SK-N-SH (cell line): ENCODE measurements around the gene OR10R2. TPM values are rescaled to one million over a fixed set of nuclear protein-coding genes. Genes with fewer than 3 reads are reported as not detected.

Experiments
- CTCF ChIA-PET: fragments of 300-600, 350-600 bp; formaldehyde crosslinking; extraction: SDS; loops from one replicate; lab custom pipeline; 2021; lab: Yijun Ruan, JAX
- POLR2A ChIA-PET: fragments of 350-600 bp; sonication (Branson Sonifier 250); formaldehyde crosslinking; extraction: SDS; loops from one replicate; lab custom pipeline; 2020; ENCODE audit warnings: antibody characterized with exemption, inconsistent platforms; lab: Yijun Ruan, JAX
- DNase-seq: peaks from one replicate; pipeline ENCODE4 v3.0.0; 2012
- H2AFZ ChIP-seq: fragments of 200-600 bp; sonication (generic); 2 replicates; pipeline ENCODE4 v1.8.1; 2016; ENCODE audit warnings: antibody characterized with exemption, mild to moderate bottlenecking, low read depth
- H3F3A ChIP-seq: fragments of 200-600 bp; sonication (generic); replicated peaks from 2 replicates; pipeline ENCODE3; 2016; ENCODE audit warnings: antibody characterized with exemption, mild to moderate bottlenecking; ENCODE audit not compliant: insufficient read depth
- H3K27ac ChIP-seq, 2 experiments: fragments of 200-500 bp in 1 of 2; fragments of 200-600 bp in 1 of 2; sonication (Bioruptor generic) in 1 of 2; sonication (generic), shearing (Covaris generic) in 1 of 2; 2 replicates each; pipeline versions ENCODE4 v1.5.1 to v1.6.1; 2014 to 2016; ENCODE audit warnings: low read depth in 2 of 2, inconsistent platforms in 1 of 2, low read length in 1 of 2, mild to moderate bottlenecking in 1 of 2, mixed read lengths in 1 of 2
- H3K27me3 ChIP-seq: fragments of 200-600 bp; sonication (generic), shearing (Covaris generic); 2 replicates; pipeline ENCODE4 v1.6.1; 2016; ENCODE audit warnings: mixed run types; ENCODE audit not compliant: insufficient read depth
- H3K36me3 ChIP-seq, 2 experiments: fragments of 200-500 bp in 1 of 2; fragments of 200-600 bp in 1 of 2; sonication (Bioruptor generic) in 1 of 2; sonication (generic) in 1 of 2; replicated peaks in 1 of 2; 2 replicates each; pipeline versions ENCODE3 to v1.5.1; 2014 to 2016; ENCODE audit warnings: low read length in 1 of 2, mild to moderate bottlenecking in 1 of 2; ENCODE audit not compliant: insufficient read depth in 2 of 2, control insufficient read depth in 1 of 2
- H3K4me1 ChIP-seq, 2 experiments: fragments of 200-500 bp in 1 of 2; fragments of 200-600 bp in 1 of 2; sonication (Bioruptor generic) in 1 of 2; sonication (generic), shearing (Covaris generic) in 1 of 2; 2 replicates each; pipeline versions ENCODE4 v1.5.1 to v1.6.1; 2014 to 2016; ENCODE audit warnings: low read depth in 1 of 2, low read length in 1 of 2, mixed run types in 1 of 2; ENCODE audit not compliant: insufficient read depth in 2 of 2, control insufficient read depth in 1 of 2
- H3K4me2 ChIP-seq: fragments of 200-600 bp; sonication (generic), shearing (Covaris generic); 2 replicates; pipeline ENCODE4 v1.6.1; 2017; ENCODE audit warnings: mixed run types
- H3K4me3 ChIP-seq, 2 experiments: fragments of 200-500 bp in 1 of 2; fragments of 200-600 bp in 1 of 2; sonication (Bioruptor generic) in 1 of 2; sonication (generic), shearing (Covaris generic) in 1 of 2; 2 replicates each; pipeline versions ENCODE4 v1.5.1 to v1.8.1; 2014 to 2016; ENCODE audit warnings: low read depth in 2 of 2, inconsistent platforms in 1 of 2, low read length in 1 of 2, mild to moderate bottlenecking in 1 of 2, mixed read lengths in 1 of 2, moderate library complexity in 1 of 2
- H3K79me2 ChIP-seq: fragments of 200-600 bp; sonication (generic); 2 replicates; pipeline ENCODE4 v1.8.1; 2017; ENCODE audit warnings: mild to moderate bottlenecking; ENCODE audit not compliant: insufficient read depth
- H3K9ac ChIP-seq: fragments of 200-600 bp; sonication (generic); 2 replicates; pipeline ENCODE4 v1.6.1; 2017; ENCODE audit warnings: mixed run types
- H3K9me2 ChIP-seq: fragments of 200-600 bp; sonication (generic); 2 replicates; pipeline ENCODE4 v1.6.1; 2017; ENCODE audit warnings: mixed run types
- H3K9me3 ChIP-seq: fragments of 200-600 bp; sonication (generic); 2 replicates; pipeline ENCODE4 v1.6.1; 2017; ENCODE audit warnings: mixed run types, mild to moderate bottlenecking, moderate library complexity
- H4K20me1 ChIP-seq: fragments of 200-600 bp; sonication (generic); 2 replicates; pipeline ENCODE4 v1.6.1; 2017; ENCODE audit warnings: mild to moderate bottlenecking, mixed run types; ENCODE audit not compliant: insufficient read depth
- CTCF ChIP-seq: fragments of 200-600 bp; sonication (generic); IDR thresholded peaks from 2 replicates; pipeline ENCODE4 v1.6.1; 2017; ENCODE audit warnings: antibody characterized with exemption, mild to moderate bottlenecking, moderate library complexity
- EP300 ChIP-seq, 2 experiments: IDR thresholded peaks; 2 replicates each; pipeline versions ENCODE4 v1.4.0 to v1.6.1; 2012; ENCODE audit warnings: borderline replicate concordance in 1 of 2, low read depth in 1 of 2, low read length in 1 of 2
- MAX ChIP-seq: IDR thresholded peaks from 2 replicates; pipeline ENCODE4 v1.4.0; 2012; ENCODE audit warnings: low read depth
- RCOR1 ChIP-seq: fragments of 150-350 bp; IDR thresholded peaks from 2 replicates; pipeline ENCODE4 v1.6.1; 2017; ENCODE audit warnings: antibody characterized with exemption, low read length
- RFX5 ChIP-seq: IDR thresholded peaks from 2 replicates; pipeline ENCODE4 v1.6.1; 2012; ENCODE audit warnings: mild to moderate bottlenecking, improper control_type of control experiment, low read length
- USF1 ChIP-seq: IDR thresholded peaks from 2 replicates; pipeline ENCODE4 v1.4.0; 2012; ENCODE audit warnings: low read depth, borderline replicate concordance
- WGBS: methylation state at CpG from one replicate; pipeline ENCODE4 v1.1.6; 2017; ENCODE audit warnings: low lambda C conversion rate; 5-methylcytosine and 5-hydroxymethylcytosine counted together
- polyA plus RNA-seq, 3 experiments: library from polyadenylated mRNA; depleted of rRNA; stranded (reverse); fragments of >200 nt; gene quantifications; 2 replicates each; pipeline ENCODE4 v1.2.3, GENCODE V29; 2012

OR10R2 gene
- polyA plus RNA-seq, 1 of the 3 experiments (the other 2 are of a cell fraction), result not detected

GRCh38 chr1:158458263-158458662 is 13.8 kb upstream of the OR10R2 start (continued):
- TF ChIP-seq CTCF, result no peak

- POLR2A ChIA-PET, result no interaction called here
- CTCF ChIA-PET, result no interaction called here
- H3K4me2 ChIP-seq, result no peak within 1 kb of the TSS
These were observed 10.5 kb upstream of the OR10R2 start, which contains the start of gene OR10K1 for GRCh38 chr1:158461534-158461933. Gene OR10K1, plus strand, starts transcription at chr1:158461834. Its CDS starts 3,728 bp downstream, at chr1:158465562.

GRCh38 chr1:158485455-158485854 is 13.4 kb downstream of the OR10R2 start:
- Histone ChIP-seq H4K20me1 (no peaks in the 10 kb centered on the region), H3K4me3 (no peak overlapping the region), H3K9ac (no peak overlapping the region), H3K9me3 (no peaks in the 10 kb centered on the region), H3F3A (no peaks in the 10 kb centered on the region), H3K27ac (no peak overlapping the region), H3K27me3 (no peaks in the 10 kb centered on the region), H3K79me2 (no peaks in the 10 kb centered on the region), H3K4me2 (no peak overlapping the region), H3K36me3 (no peaks in the 10 kb centered on the region), H2AFZ (no peak overlapping the region), H3K9me2 (no peaks in the 10 kb centered on the region), H3K4me1 (no peaks in the 10 kb centered on the region)
- no peak for TF ChIP-seq CTCF
- no peak for TF ChIP-seq RFX5
- no peak for TF ChIP-seq USF1
- 0% methylated on average over 2 of the region's 2 CpGs for WGBS
- ChIA-PET POLR2A (no interaction called here), CTCF (interaction anchor here (0.8 kb wide), 1 partner anchor 21 kb away, joined by 3 read pairs; no protein-coding TSS in a partner anchor)
- no peak for DNase-seq

More at GRCh38 chr1:158461534-158461933, 10.5 kb upstream of the OR10R2 start, which contains the start of gene OR10K1:
- DNase-seq, result no peak
- no peaks in the 10 kb centered on the region for H3K9me3 ChIP-seq
- H3K27me3 ChIP-seq, result no peaks in the 10 kb centered on the region
- H3K27ac ChIP-seq, result no peak within 1 kb of the TSS
- no peaks in the 10 kb centered on the region for H3K4me1 ChIP-seq
- H3K9ac ChIP-seq, result no peak within 1 kb of the TSS
- no peaks in the 10 kb centered on the region for H4K20me1 ChIP-seq
- H3K4me3 ChIP-seq, result no peak within 1 kb of the TSS
- no peak within 1 kb of the TSS for H2AFZ ChIP-seq
- 0% methylated on average over 2 of the region's 2 CpGs for WGBS
- H3K36me3 ChIP-seq, result no peaks in the 10 kb centered on the region
- no peak for TF ChIP-seq EP300 (IDR thresholded peaks at IDR 0.05; ENCODE audit: borderline replicate concordance in 1 of 2, low read depth in 1 of 2, low read length in 1 of 2)
- TF ChIP-seq RCOR1, result no peak
- no peak for TF ChIP-seq MAX
- H3F3A ChIP-seq, result no peaks in the 10 kb centered on the region
- no peaks in the 10 kb centered on the region for H3K79me2 ChIP-seq
- no peaks in the 10 kb centered on the region for H3K9me2 ChIP-seq
